C1 segment of cervical spinal cord (tissue), 14 donors: ENCODE measurements around the gene SNCAIP.

Experiments used
- DNase-seq, 14 donors: peaks; one replicate each; lab custom pipeline; 2025; lab: John Stamatoyannopoulos, UW

Gene SNCAIP

GRCh38 chr5:122500245-122501088, 188.4 kb downstream of the SNCAIP start:
- DNase-seq: peak in 5 of 14 donors; percentile 0 to 20 (median 8)

GRCh38 chr5:122501089-122501435, 189.0 kb downstream of the SNCAIP start:
- no peak for DNase-seq

- DNase-seq: no peak
These were observed 195.0 kb downstream of the SNCAIP start for GRCh38 chr5:122507045-122507444.

GRCh38 chr5:122507581-122507980, 195.5 kb downstream of the SNCAIP start:
- DNase-seq: no peak

- DNase-seq: no peak
These were observed 196.6 kb downstream of the SNCAIP start for GRCh38 chr5:122508623-122509022.
